ENCODE measurements around the gene OCA2. TPM values are rescaled to one million over a fixed set of nuclear protein-coding genes. Genes with fewer than 3 reads are reported as not detected.
A peak's percentile ranks its signal among the peaks of the same experiment; 100 is the strongest.

OCA2 gene
- total RNA-seq, 1 donor from 2014 or later, result 1.2 TPM

DNA sequence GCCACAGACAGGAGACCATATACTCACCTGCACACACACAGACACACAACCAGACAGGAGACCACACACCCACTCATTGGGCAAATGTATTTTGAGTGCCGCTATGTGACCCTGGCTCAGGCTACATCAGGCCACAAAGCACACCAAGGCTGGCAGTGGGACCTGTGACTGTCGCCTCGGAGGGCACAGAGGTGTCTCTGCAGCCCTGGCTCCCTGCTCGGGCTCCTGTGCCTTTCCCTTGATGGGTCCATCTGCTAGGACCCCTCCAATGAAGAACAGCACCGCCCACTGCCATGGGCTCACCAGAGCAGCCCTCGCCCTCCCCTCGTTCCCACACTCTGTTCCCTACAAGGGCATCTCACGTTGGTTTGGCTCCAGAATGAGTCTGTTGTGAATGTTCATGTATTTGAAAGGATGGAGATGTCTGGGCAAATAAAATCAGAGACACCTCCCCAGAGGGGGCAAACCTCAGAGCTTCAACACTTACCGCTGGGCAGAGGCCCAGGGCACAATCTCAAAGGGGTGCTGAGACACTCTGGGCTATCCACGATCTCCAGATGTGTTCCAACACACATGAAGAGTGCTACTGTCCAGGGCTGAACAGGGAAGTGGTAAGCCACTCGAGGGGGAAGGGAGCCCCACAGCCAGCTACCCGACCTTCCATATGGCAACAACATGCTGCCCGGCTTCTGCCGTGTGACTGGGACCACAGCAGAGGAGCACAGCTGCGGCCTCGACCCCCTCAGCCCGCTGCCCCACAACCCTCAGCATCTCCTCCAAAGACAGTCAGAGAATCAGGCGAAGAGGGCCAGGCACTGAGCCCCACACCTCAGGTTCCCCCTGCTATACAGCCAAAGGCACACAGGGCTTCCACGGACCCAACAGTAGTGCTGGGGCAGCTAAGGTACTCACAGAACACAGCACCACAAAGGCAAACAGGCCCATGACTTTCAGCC lies 74.9 kb downstream of the OCA2 start:
- no peak overlapping the region for H3K4me3 Mint-ChIP-seq (ENCODE audit: unreplicated experiment)
- H3K4me1 Mint-ChIP-seq (ENCODE audit: unreplicated experiment), result peaks cover 9% of the 10 kb centered on the region
- TF ChIP-seq, protein P1, sequence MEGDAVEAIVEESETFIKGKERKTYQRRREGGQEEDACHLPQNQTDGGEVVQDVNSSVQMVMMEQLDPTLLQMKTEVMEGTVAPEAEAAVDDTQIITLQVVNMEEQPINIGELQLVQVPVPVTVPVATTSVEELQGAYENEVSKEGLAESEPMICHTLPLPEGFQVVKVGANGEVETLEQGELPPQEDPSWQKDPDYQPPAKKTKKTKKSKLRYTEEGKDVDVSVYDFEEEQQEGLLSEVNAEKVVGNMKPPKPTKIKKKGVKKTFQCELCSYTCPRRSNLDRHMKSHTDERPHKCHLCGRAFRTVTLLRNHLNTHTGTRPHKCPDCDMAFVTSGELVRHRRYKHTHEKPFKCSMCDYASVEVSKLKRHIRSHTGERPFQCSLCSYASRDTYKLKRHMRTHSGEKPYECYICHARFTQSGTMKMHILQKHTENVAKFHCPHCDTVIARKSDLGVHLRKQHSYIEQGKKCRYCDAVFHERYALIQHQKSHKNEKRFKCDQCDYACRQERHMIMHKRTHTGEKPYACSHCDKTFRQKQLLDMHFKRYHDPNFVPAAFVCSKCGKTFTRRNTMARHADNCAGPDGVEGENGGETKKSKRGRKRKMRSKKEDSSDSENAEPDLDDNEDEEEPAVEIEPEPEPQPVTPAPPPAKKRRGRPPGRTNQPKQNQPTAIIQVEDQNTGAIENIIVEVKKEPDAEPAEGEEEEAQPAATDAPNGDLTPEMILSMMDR (IDR thresholded peaks at IDR 0.05), result no peak

DNA sequence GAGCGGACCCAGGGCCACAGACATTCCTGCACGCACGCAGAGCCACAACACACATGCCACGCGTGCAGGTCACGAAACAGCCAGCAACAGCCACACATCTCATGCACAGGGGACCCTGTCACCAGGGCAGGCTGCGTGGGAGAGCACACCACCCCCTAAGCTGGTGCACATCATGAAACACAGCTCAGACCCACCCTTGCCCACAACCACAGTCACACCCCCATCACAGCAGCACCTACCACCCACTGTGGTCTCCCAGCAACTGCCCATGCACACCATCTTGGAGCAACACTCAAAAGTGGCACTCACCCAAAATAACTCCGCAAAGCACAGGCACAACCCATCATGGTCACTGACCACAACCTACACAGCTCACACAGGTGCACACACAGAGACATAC lies 75.7 kb downstream of the OCA2 start:
- Mint-ChIP-seq H3K4me3 (ENCODE audit: unreplicated experiment) (no peak overlapping the region), H3K27ac (ENCODE audit: unreplicated experiment) (no peak overlapping the region), H3K4me1 (ENCODE audit: unreplicated experiment) (peaks cover 9% of the 10 kb centered on the region), H3K27me3 (ENCODE audit: unreplicated experiment) (no peaks in the 10 kb centered on the region), H3K9me3 (ENCODE audit: unreplicated experiment) (no peaks in the 10 kb centered on the region), H3K36me3 (ENCODE audit: unreplicated experiment) (no peaks in the 10 kb centered on the region)
- TF ChIP-seq, protein P1 (IDR thresholded peaks at IDR 0.05), result no peak
- no peak for DNase-seq (ENCODE audit: extremely low spot score, unreplicated experiment)

More for the DNA sequence above, 74.9 kb downstream of the OCA2 start:
- Mint-ChIP-seq H3K27me3 (ENCODE audit: unreplicated experiment) (no peaks in the 10 kb centered on the region), H3K27ac (ENCODE audit: unreplicated experiment) (no peak overlapping the region), H3K9me3 (ENCODE audit: unreplicated experiment) (no peaks in the 10 kb centered on the region), H3K36me3 (ENCODE audit: unreplicated experiment) (no peaks in the 10 kb centered on the region)
- DNase-seq (ENCODE audit: extremely low spot score, unreplicated experiment), result no peak

DNA sequence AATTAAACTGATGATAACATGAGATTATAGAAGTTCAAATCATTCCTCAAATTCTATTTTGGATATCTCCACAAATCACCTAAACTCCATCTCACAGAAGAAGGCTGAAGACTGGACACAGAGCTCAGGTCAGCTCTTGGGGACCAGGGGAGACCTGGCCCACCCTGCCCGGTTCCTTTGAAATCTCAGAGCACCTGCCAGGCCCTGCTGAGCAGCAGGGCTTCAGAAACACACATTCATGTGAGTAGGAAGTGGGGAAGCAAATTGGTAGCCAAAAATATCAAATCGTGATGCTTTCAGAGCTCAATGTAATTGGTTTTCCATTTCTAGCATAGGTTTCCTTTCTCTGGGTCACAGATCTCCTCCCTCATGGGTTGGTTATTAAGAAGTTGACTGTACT lies 76.2 kb downstream of the OCA2 start:
- no peaks in the 10 kb centered on the region for H3K27me3 Mint-ChIP-seq (ENCODE audit: unreplicated experiment)
- H3K4me3 Mint-ChIP-seq (ENCODE audit: unreplicated experiment), result no peak overlapping the region
- no peak for DNase-seq (ENCODE audit: extremely low spot score, unreplicated experiment)
- TF ChIP-seq, protein P1 (IDR thresholded peaks at IDR 0.05), result no peak
- peaks cover 9% of the 10 kb centered on the region for H3K4me1 Mint-ChIP-seq (ENCODE audit: unreplicated experiment)
- no peaks in the 10 kb centered on the region for H3K36me3 Mint-ChIP-seq (ENCODE audit: unreplicated experiment)
- H3K27ac Mint-ChIP-seq (ENCODE audit: unreplicated experiment), result no peak overlapping the region
- H3K9me3 Mint-ChIP-seq (ENCODE audit: unreplicated experiment), result no peaks in the 10 kb centered on the region

DNA sequence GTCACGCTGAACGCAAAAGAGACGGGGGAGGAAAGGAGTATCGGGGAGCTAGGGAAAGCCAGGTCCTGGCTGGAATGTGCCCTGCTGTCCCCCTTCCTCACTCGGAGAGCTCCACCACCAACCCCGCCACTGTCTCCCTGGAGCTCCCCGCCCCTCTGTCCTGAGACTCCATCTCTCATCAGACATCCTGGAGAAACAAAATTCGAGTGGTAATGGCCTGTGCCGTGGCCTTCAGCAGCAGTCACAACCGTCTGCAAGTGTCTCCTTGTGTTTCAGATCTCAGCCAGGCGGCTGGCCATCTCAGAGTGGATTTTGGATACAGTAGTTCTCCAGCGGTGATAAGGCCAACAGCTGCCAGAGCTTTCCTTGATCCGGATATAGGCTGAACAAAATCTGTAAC lies 76.9 kb downstream of the OCA2 start:
- no peak for DNase-seq (ENCODE audit: extremely low spot score, unreplicated experiment)
- Mint-ChIP-seq H3K27ac (ENCODE audit: unreplicated experiment) (peak overlapping the region; percentile 36), H3K27me3 (ENCODE audit: unreplicated experiment) (no peaks in the 10 kb centered on the region), H3K4me1 (ENCODE audit: unreplicated experiment) (peaks cover 9% of the 10 kb centered on the region), H3K9me3 (ENCODE audit: unreplicated experiment) (no peaks in the 10 kb centered on the region), H3K4me3 (ENCODE audit: unreplicated experiment) (no peak overlapping the region), H3K36me3 (ENCODE audit: unreplicated experiment) (no peaks in the 10 kb centered on the region)
- TF ChIP-seq, protein P1 (IDR thresholded peaks at IDR 0.05), result no peak

DNA sequence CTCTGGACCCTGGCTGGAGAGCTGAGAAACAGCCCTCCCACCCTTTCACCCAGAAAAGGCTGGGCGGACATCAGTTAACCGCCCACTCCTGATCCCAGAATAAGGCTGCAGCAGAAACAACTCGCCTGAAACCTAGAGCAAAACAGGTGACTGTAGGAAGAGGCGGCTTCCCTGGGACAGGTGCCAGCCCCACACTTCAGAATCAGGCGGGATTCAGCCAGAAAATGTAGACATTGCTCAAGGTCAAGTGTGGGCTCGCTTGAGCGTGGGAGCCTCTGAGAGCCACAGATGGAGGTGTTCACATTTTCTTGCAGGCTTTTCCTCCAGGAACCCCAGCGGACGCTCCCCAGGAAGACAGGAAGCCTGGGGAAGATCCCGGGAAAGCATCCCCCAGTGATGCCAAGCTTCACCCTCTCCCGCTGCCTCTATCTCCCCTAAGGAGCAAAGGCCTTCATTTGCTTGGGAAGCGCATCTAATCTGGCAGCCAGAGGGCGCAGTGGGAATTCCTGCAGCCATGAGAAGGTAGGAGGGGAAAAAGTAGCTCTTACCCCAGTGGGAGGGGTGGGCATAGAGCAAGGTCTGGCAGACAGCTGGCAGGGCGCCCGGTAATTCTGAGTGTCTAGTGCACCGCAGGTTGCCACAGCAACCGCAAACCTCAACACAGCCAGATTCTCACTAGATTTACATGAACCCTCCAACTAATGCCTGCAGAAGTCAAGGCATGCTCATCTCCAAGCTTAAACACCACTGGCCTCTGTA lies 77.7 kb downstream of the OCA2 start:
- peaks cover 9% of the 10 kb centered on the region for H3K4me1 Mint-ChIP-seq (ENCODE audit: unreplicated experiment)
- TF ChIP-seq, protein P1 (IDR thresholded peaks at IDR 0.05), result peak; percentile 65
- no peaks in the 10 kb centered on the region for H3K27me3 Mint-ChIP-seq (ENCODE audit: unreplicated experiment)
- no peaks in the 10 kb centered on the region for H3K9me3 Mint-ChIP-seq (ENCODE audit: unreplicated experiment)
- H3K4me3 Mint-ChIP-seq (ENCODE audit: unreplicated experiment), result no peak overlapping the region
- H3K27ac Mint-ChIP-seq (ENCODE audit: unreplicated experiment), result peak overlapping the region; percentile 36
- peak; percentile 92 for DNase-seq (ENCODE audit: extremely low spot score, unreplicated experiment)
- H3K36me3 Mint-ChIP-seq (ENCODE audit: unreplicated experiment), result no peaks in the 10 kb centered on the region
